Natural killer cell (primary cell): Measurements from ENCODE around the gene LINC00305. TPM values are rescaled to one million over a fixed set of nuclear protein-coding genes. Genes with fewer than 3 reads are reported as not detected.

Source experiments
- ATAC-seq, 3 donors: fragments of 150-1000 bp in 2 of 3; fragments of 200-7000 bp in 1 of 3; cut with Tn5 transposase; 1 replicate in 1 of 3; 2 replicates in 2 of 3; pipeline ENCODE4 v1.10.0; 2021; ENCODE audit warnings: mild to moderate bottlenecking in 2 of 3, moderate library complexity in 2 of 3
- DNase-seq, 2 donors: peaks; one replicate each; pipeline versions ENCODE4 v3.0.0 to v3.0.0-alpha.2; 2013 to 2021; ENCODE audit warnings: mixed read lengths in 1 of 2
- H3K27ac ChIP-seq: one replicate; pipeline ENCODE4 v1.5.1; 2013; ENCODE audit warnings: mild to moderate bottlenecking, low read length
- H3K27me3 ChIP-seq: one replicate; pipeline ENCODE4 v1.6.1; 2013; ENCODE audit warnings: low read length; ENCODE audit not compliant: control insufficient read depth, insufficient read depth
- H3K36me3 ChIP-seq: one replicate; pipeline ENCODE4 v1.6.1; 2013; ENCODE audit warnings: low read length; ENCODE audit not compliant: control insufficient read depth, insufficient read depth
- H3K4me1 ChIP-seq: one replicate; pipeline ENCODE4 v1.6.1; 2013; ENCODE audit warnings: low read length; ENCODE audit not compliant: control insufficient read depth, insufficient read depth
- H3K4me3 ChIP-seq: one replicate; pipeline ENCODE4 v1.5.1; 2013; ENCODE audit warnings: low read length
- H3K9me3 ChIP-seq: one replicate; pipeline ENCODE4 v1.6.1; 2013; ENCODE audit warnings: low read length; ENCODE audit not compliant: control insufficient read depth, insufficient read depth
- H3K27ac Mint-ChIP-seq, 2 donors: one replicate each; pipeline ENCODE4 v1.8.0; 2022; ENCODE audit warnings: mild to moderate bottlenecking in 2 of 2, mixed read lengths in 2 of 2, moderate library complexity in 1 of 2
- H3K27me3 Mint-ChIP-seq, 2 donors: one replicate each; pipeline ENCODE4 v1.8.0; 2022; ENCODE audit warnings: low read depth in 2 of 2, mixed read lengths in 2 of 2
- H3K36me3 Mint-ChIP-seq: one replicate; pipeline ENCODE4 v1.8.0; 2022; ENCODE audit warnings: mixed read lengths
- H3K4me1 Mint-ChIP-seq, 2 donors: one replicate each; pipeline ENCODE4 v1.8.0; 2022; ENCODE audit warnings: mixed read lengths in 2 of 2
- H3K4me3 Mint-ChIP-seq: one replicate; pipeline ENCODE4 v1.8.0; 2022; ENCODE audit warnings: mild to moderate bottlenecking, moderate library complexity, mixed read lengths
- H3K9me3 Mint-ChIP-seq, 2 donors: one replicate each; pipeline ENCODE4 v1.8.0; 2022; ENCODE audit warnings: mixed read lengths in 2 of 2
- WGBS: methylation state at CpG from one replicate; pipeline ENCODE4 v1.1.7; 2013; ENCODE audit warnings: missing lambda C conversion rate; ENCODE audit not compliant: insufficient coverage; 5-methylcytosine and 5-hydroxymethylcytosine counted together
- intact Hi-C: fragments of 100-400 bp; cut with micrococcal nuclease; formaldehyde crosslinking; loops from one replicate; pipeline ENCODE4 v1.14.2; 2022
- total RNA-seq, 4 donors: library from RNA; stranded (reverse); fragments of 120-200 nt in 1 of 4; gene quantifications; one replicate each; pipeline versions ENCODE4 v1.2.3 to v1.2.4, GENCODE V29; 2013 to 2022
- TF ChIP-seq, protein P1 (sequence below): fragments of 200-600 bp; IDR thresholded peaks from one replicate; pipeline ENCODE4 v1.8.0; 2022; ENCODE audit warnings: antibody characterized with exemption

The LINC00305 gene
- total RNA-seq, 3 donors from 2014 or later (not counting 1 experiment from before 2014, with no cell fraction given), result not detected

DNA sequence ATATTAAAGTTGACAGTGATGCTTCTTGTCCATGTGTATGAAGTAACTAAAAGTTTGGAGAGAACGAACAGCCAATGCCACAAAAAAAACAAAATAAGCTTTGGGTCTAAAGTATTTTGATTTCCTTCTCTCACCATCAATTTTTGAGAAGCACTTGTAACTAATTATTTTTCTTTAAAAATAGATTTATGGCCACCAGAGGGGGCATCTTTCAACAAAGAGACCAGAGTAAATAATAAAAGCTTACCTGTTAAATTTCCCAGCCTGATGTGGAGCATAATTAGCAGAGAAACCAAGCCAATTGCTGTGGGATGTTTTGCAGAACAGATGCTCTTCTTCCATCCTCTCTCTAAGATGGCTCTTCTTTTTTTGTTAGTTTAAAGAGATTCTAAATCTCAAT, 29.0 kb downstream of the LINC00305 start:
- Histone ChIP-seq H3K27me3 (no peaks in the 10 kb centered on the region), H3K4me1 (no peaks in the 10 kb centered on the region), H3K27ac (no peak overlapping the region), H3K9me3 (no peaks in the 10 kb centered on the region), H3K36me3 (no peaks in the 10 kb centered on the region), H3K4me3 (no peak overlapping the region)
- Mint-ChIP-seq H3K27me3 (no peaks in the 10 kb centered on the region), H3K4me3 (no peak overlapping the region), H3K36me3 (no peaks in the 10 kb centered on the region), H3K4me1 (no peaks in the 10 kb centered on the region), H3K27ac (no peak overlapping the region), H3K9me3 (peaks cover 4 to 5% of the 10 kb centered on the region in 2 donors)
- no peak for DNase-seq
- WGBS, result no CpG with 5 or more reads among the region's 1 CpG
- TF ChIP-seq, protein P1, sequence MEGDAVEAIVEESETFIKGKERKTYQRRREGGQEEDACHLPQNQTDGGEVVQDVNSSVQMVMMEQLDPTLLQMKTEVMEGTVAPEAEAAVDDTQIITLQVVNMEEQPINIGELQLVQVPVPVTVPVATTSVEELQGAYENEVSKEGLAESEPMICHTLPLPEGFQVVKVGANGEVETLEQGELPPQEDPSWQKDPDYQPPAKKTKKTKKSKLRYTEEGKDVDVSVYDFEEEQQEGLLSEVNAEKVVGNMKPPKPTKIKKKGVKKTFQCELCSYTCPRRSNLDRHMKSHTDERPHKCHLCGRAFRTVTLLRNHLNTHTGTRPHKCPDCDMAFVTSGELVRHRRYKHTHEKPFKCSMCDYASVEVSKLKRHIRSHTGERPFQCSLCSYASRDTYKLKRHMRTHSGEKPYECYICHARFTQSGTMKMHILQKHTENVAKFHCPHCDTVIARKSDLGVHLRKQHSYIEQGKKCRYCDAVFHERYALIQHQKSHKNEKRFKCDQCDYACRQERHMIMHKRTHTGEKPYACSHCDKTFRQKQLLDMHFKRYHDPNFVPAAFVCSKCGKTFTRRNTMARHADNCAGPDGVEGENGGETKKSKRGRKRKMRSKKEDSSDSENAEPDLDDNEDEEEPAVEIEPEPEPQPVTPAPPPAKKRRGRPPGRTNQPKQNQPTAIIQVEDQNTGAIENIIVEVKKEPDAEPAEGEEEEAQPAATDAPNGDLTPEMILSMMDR, result no peak
- no peak for ATAC-seq
- intact Hi-C loops, result no loop called here

DNA sequence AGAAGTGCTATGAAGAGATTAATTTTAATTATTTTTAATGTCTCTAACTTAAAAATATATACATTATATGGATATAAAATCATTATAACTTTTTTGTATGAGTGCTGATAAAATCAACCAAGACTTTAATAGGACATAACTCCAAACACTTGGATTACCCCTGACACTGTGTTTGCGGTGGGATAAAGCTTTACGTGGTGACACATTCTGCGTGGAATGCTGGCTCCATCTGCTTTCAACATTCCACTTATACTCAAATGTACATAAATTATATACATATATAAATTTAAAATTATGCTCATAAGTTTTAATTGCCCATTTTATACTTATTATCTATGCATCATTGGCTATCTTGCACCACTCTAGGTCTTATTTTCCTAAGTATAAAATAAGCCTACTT, 30.5 kb downstream of the LINC00305 start:
- no peak overlapping the region for H3K27ac Mint-ChIP-seq

DNA sequence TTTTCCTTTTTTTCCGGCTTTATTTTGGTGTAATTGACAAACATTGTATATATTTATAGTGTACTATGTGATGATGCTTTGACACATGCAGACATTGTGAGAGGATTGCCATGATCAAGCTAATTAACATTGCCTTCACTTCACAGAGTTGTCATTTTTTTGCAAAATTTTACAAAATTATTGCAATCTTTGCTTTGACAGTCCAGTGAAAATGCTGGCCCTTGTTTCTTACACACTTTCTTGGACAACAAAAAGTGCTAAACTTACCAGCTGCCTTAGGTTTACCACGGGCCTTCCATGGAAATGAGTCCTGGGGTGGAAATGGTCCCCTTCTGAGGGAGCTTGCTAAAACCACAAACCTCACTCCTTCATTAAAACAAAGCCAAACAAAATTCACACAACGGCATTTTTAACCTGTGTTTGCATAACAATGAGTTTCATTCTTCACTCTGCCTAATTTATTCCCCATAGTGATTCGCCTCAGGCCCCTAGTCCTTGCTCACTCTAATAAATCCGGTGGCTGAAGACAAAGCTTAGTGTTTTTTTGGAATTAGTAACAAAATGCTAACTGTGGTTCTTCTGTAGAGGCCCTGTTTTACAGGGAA, 32.2 kb downstream of the LINC00305 start:
- H3K36me3 ChIP-seq, result no peaks in the 10 kb centered on the region
- no peaks in the 10 kb centered on the region for H3K9me3 ChIP-seq
- H3K27ac ChIP-seq, result no peak overlapping the region
- no peak overlapping the region for H3K4me3 Mint-ChIP-seq
- no peaks in the 10 kb centered on the region for H3K36me3 Mint-ChIP-seq
- intact Hi-C loops, result no loop called here
- ATAC-seq, result no peak
- no peak overlapping the region for H3K27ac Mint-ChIP-seq
- no peaks in the 10 kb centered on the region for H3K27me3 ChIP-seq
- 44% methylated on average over 4 of the region's 5 CpGs for WGBS
- peaks cover 2% of the 10 kb centered on the region in 2 donors for H3K9me3 Mint-ChIP-seq
- no peaks in the 10 kb centered on the region for H3K4me1 ChIP-seq
- TF ChIP-seq, protein P1, result no peak
- H3K4me3 ChIP-seq, result no peak overlapping the region
- no peak for DNase-seq
- H3K4me1 Mint-ChIP-seq, result no peaks in the 10 kb centered on the region
- H3K27me3 Mint-ChIP-seq, result no peaks in the 10 kb centered on the region

More for the DNA sequence above, 30.5 kb downstream of the LINC00305 start:
- Mint-ChIP-seq H3K9me3 (peaks cover 4 to 5% of the 10 kb centered on the region in 2 donors), H3K27me3 (no peaks in the 10 kb centered on the region), H3K4me1 (no peaks in the 10 kb centered on the region), H3K4me3 (no peak overlapping the region), H3K36me3 (no peaks in the 10 kb centered on the region)
- H3K27me3 ChIP-seq, result no peaks in the 10 kb centered on the region
- H3K36me3 ChIP-seq, result no peaks in the 10 kb centered on the region
- H3K27ac ChIP-seq, result no peak overlapping the region
- intact Hi-C loops, result no loop called here
- no peak overlapping the region for H3K4me3 ChIP-seq
- no peaks in the 10 kb centered on the region for H3K4me1 ChIP-seq
- WGBS, result 100% methylated on average over 2 of the region's 3 CpGs
- DNase-seq (no peak), ATAC-seq (no peak)
- TF ChIP-seq, protein P1, result no peak
- no peaks in the 10 kb centered on the region for H3K9me3 ChIP-seq

DNA sequence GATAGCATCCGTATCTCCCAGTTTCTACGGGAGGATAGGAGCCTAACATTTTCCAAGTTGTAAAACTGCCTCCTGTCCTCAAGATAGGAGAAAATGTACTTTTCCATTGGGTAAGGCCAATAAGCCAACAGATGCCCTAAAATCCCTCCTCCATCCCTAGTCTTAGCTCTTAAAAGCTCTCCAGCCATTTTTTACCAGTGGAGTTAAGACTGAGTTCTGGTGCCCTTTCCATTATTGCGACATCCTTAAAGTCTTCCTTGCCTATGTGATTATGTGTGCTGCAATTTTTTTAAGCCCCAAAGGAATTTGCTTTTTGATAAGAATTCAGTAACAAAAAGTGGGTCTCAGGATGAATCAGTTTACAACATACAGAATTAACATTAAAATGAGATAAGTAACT, 33.0 kb downstream of the LINC00305 start:
- Mint-ChIP-seq H3K4me1 (no peaks in the 10 kb centered on the region), H3K4me3 (no peak overlapping the region), H3K9me3 (peaks cover 0 to 2% of the 10 kb centered on the region in 2 donors), H3K36me3 (no peaks in the 10 kb centered on the region), H3K27me3 (no peaks in the 10 kb centered on the region), H3K27ac (no peak overlapping the region)
- H3K27ac ChIP-seq, result no peak overlapping the region
- TF ChIP-seq, protein P1, result no peak
- 71% methylated on average over 2 of the region's 3 CpGs for WGBS
- intact Hi-C loops, result no loop called here
- H3K27me3 ChIP-seq, result no peaks in the 10 kb centered on the region
- no peaks in the 10 kb centered on the region for H3K9me3 ChIP-seq
- H3K4me3 ChIP-seq, result no peak overlapping the region
- DNase-seq, result no peak
- ATAC-seq, result no peak
- H3K4me1 ChIP-seq, result no peaks in the 10 kb centered on the region
- no peaks in the 10 kb centered on the region for H3K36me3 ChIP-seq
